Activated naive CD4-positive, alpha-beta T cell treated with anti-CD3 and anti-CD28 coated beads, Interleukin-2, amount 50 U/mL, for 72 hours (primary cell): ENCODE measurements around the gene ULBP2. TPM values are rescaled to one million over a fixed set of nuclear protein-coding genes. Genes with fewer than 3 reads are reported as not detected.
"Not testable (repeated sequence)": the region's sequence is repeated elsewhere in the genome, so short reads cannot be mapped to it uniquely, and the experiment has no call there.

ENCODE experiments used
- ATAC-seq, 2 donors: fragments of 150-1000 bp; cut with Tn5 transposase; 2 replicates each; pipeline ENCODE4 v1.10.0; 2021; ENCODE audit warnings: mild to moderate bottlenecking in 2 of 2, moderate library complexity in 2 of 2
- DNase-seq, 2 donors: peaks; one replicate each; pipeline ENCODE4 v3.0.0; 2021 to 2022; ENCODE audit warnings: low spot score in 2 of 2
- H3K27ac Mint-ChIP-seq, 2 donors: one replicate each; pipeline ENCODE4 v1.8.0; 2022; ENCODE audit warnings: mild to moderate bottlenecking in 2 of 2, mixed read lengths in 2 of 2
- H3K36me3 Mint-ChIP-seq, 2 donors: one replicate each; pipeline ENCODE4 v1.8.0; 2022; ENCODE audit warnings: mixed read lengths in 2 of 2
- H3K9me3 Mint-ChIP-seq, 2 donors: one replicate each; pipeline ENCODE4 v1.8.0; 2022; ENCODE audit warnings: mixed read lengths in 2 of 2
- total RNA-seq, 2 donors: library from RNA; stranded (reverse); gene quantifications; one replicate each; pipeline ENCODE4 v1.2.3, GENCODE V29; 2022

ULBP2 gene
- total RNA-seq, 2 donors from 2014 or later: 0.18 to 0.66 TPM

GRCh38 chr6:149905371-149905910 is 36.4 kb upstream of the ULBP2 start:
- H3K9me3 Mint-ChIP-seq: peaks cover 6 to 13% of the 10 kb centered on the region in 2 donors
- DNase-seq: no peak
- peaks cover 6 to 14% of the 10 kb centered on the region in 2 donors for H3K36me3 Mint-ChIP-seq
- no peak for ATAC-seq
- peak overlapping the region in 1 of 2 donors; percentile 31 for H3K27ac Mint-ChIP-seq

- no peak for DNase-seq
- Mint-ChIP-seq H3K27ac (no peak overlapping the region), H3K9me3 (peaks cover 6 to 13% of the 10 kb centered on the region in 2 donors), H3K36me3 (peaks cover 6 to 14% of the 10 kb centered on the region in 2 donors)
- ATAC-seq: no peak
Measured at GRCh38 chr6:149905911-149906371, 35.9 kb upstream of the ULBP2 start.

- Mint-ChIP-seq H3K27ac (no peak overlapping the region), H3K9me3 (peaks cover 6 to 13% of the 10 kb centered on the region in 2 donors), H3K36me3 (peaks cover 6 to 14% of the 10 kb centered on the region in 2 donors)
- ATAC-seq: no peak
- no peak for DNase-seq
Measured at GRCh38 chr6:149906405-149906804, 35.4 kb upstream of the ULBP2 start.

- H3K27ac Mint-ChIP-seq: no peak overlapping the region
- H3K36me3 Mint-ChIP-seq: peaks cover 6 to 14% of the 10 kb centered on the region in 2 donors
- peaks cover 6 to 13% of the 10 kb centered on the region in 2 donors for H3K9me3 Mint-ChIP-seq
- DNase-seq: no peak
- no peak for ATAC-seq
Measured at GRCh38 chr6:149907317-149907716, 34.5 kb upstream of the ULBP2 start.

- not testable (repeated sequence) for ATAC-seq, H3K27ac Mint-ChIP-seq, DNase-seq
- peaks cover 6 to 13% of the 10 kb centered on the region in 2 donors for H3K9me3 Mint-ChIP-seq
- H3K36me3 Mint-ChIP-seq: peaks cover 6 to 14% of the 10 kb centered on the region in 2 donors
Measured at GRCh38 chr6:149908480-149908879, 33.3 kb upstream of the ULBP2 start.

- ATAC-seq (no peak), DNase-seq (no peak)
- Mint-ChIP-seq H3K36me3 (peaks cover 6 to 14% of the 10 kb centered on the region in 2 donors), H3K27ac (no peak overlapping the region), H3K9me3 (peaks cover 6 to 13% of the 10 kb centered on the region in 2 donors)
Measured at GRCh38 chr6:149909701-149910470, 31.9 kb upstream of the ULBP2 start.

GRCh38 chr6:149910721-149911151 is 31.1 kb upstream of the ULBP2 start:
- DNase-seq (no peak), ATAC-seq (no peak)
- Mint-ChIP-seq H3K36me3 (peaks cover 6 to 14% of the 10 kb centered on the region in 2 donors), H3K9me3 (peaks cover 6 to 13% of the 10 kb centered on the region in 2 donors), H3K27ac (no peak overlapping the region)

- DNase-seq, ATAC-seq, H3K9me3 Mint-ChIP-seq, H3K27ac Mint-ChIP-seq: not testable (repeated sequence)
- H3K36me3 Mint-ChIP-seq: peaks cover 6 to 14% of the 10 kb centered on the region in 2 donors
Measured at GRCh38 chr6:149912680-149913079, 29.1 kb upstream of the ULBP2 start.

GRCh38 chr6:149913085-149913484 is 28.7 kb upstream of the ULBP2 start:
- DNase-seq (no peak), ATAC-seq (peak in 1 of 2 donors; percentile 28)
- Mint-ChIP-seq H3K9me3 (peaks cover 2% of the 10 kb centered on the region in 2 donors), H3K36me3 (peaks cover 2 to 10% of the 10 kb centered on the region in 2 donors), H3K27ac (no peak overlapping the region)

GRCh38 chr6:149913540-149914240 is 28.1 kb upstream of the ULBP2 start:
- H3K9me3 Mint-ChIP-seq: no peaks in the 10 kb centered on the region
- ATAC-seq: no peak
- no peak for DNase-seq
- no peak overlapping the region for H3K27ac Mint-ChIP-seq
- peaks cover 0 to 7% of the 10 kb centered on the region in 2 donors for H3K36me3 Mint-ChIP-seq

- Mint-ChIP-seq H3K9me3 (no peaks in the 10 kb centered on the region), H3K27ac (no peak overlapping the region), H3K36me3 (peaks cover 0 to 2% of the 10 kb centered on the region in 2 donors)
- DNase-seq (no peak), ATAC-seq (no peak)
Measured at GRCh38 chr6:149915970-149916865, 25.6 kb upstream of the ULBP2 start.

- Mint-ChIP-seq H3K9me3 (no peaks in the 10 kb centered on the region), H3K27ac (no peak overlapping the region), H3K36me3 (peaks cover 0 to 4% of the 10 kb centered on the region in 2 donors)
- ATAC-seq (no peak), DNase-seq (no peak)
Measured at GRCh38 chr6:149917679-149918078, 24.1 kb upstream of the ULBP2 start.

GRCh38 chr6:149918151-149918905 is 23.5 kb upstream of the ULBP2 start:
- no peak for DNase-seq
- Mint-ChIP-seq H3K9me3 (no peaks in the 10 kb centered on the region), H3K36me3 (peaks cover 0 to 9% of the 10 kb centered on the region in 2 donors), H3K27ac (no peak overlapping the region)
- no peak for ATAC-seq

GRCh38 chr6:149919126-149919833 is 22.5 kb upstream of the ULBP2 start:
- H3K27ac Mint-ChIP-seq, DNase-seq, H3K9me3 Mint-ChIP-seq, ATAC-seq: not testable (repeated sequence)
- H3K36me3 Mint-ChIP-seq: peaks cover 8 to 10% of the 10 kb centered on the region in 2 donors

GRCh38 chr6:149919834-149920225 is 22.0 kb upstream of the ULBP2 start:
- DNase-seq (no peak), ATAC-seq (no peak)
- no peak overlapping the region for H3K27ac Mint-ChIP-seq
- peaks cover 9 to 10% of the 10 kb centered on the region in 2 donors for H3K36me3 Mint-ChIP-seq
- no peaks in the 10 kb centered on the region for H3K9me3 Mint-ChIP-seq
